Measurements from ENCODE around the gene ACSL4. TPM values are rescaled to one million over a fixed set of nuclear protein-coding genes. Genes with fewer than 3 reads are reported as not detected.

The ACSL4 gene
- polyA plus RNA-seq, 1 of the 3 experiments (the other 2 are of a cell fraction), result 18.1 TPM

DNA sequence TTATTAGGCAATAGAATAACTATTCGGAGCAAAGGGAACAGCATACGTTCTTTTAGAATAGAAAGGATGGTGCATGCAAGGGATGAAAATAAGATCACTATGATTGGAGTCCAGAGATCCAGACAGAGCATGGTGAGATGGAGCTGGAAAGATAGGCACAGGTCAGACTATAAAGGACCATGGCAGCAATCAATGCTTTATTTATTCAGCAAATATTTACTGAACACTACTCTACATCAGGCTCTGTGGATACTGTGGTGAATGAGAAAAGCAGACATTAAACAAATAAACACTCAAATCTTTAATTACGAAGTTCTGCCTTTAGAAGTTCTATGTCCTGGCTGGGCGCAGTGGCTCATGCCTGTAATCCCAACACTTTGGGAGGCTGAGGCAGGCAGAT is 44.7 kb upstream of the ACSL4 start:
- Histone ChIP-seq H3F3A (replicated peaks; ENCODE audit: insufficient read depth) (no peaks in the 10 kb centered on the region), H3K4me2 (no peak overlapping the region), H3K27ac (ENCODE audit: low read depth in 2 of 2, low read length in 1 of 2) (no peak overlapping the region), H3K9me2 (no peaks in the 10 kb centered on the region), H4K20me1 (ENCODE audit: insufficient read depth) (no peaks in the 10 kb centered on the region), H3K79me2 (ENCODE audit: insufficient read depth) (no peaks in the 10 kb centered on the region), H3K4me1 (ENCODE audit: control insufficient read depth in 1 of 2, insufficient read depth in 2 of 2, low read depth in 1 of 2, low read length in 1 of 2) (no peaks in the 10 kb centered on the region), H3K9me3 (no peaks in the 10 kb centered on the region), H2AFZ (ENCODE audit: low read depth) (no peak overlapping the region), H3K36me3 (replicated peaks in 1 of 2; ENCODE audit: control insufficient read depth in 1 of 2, insufficient read depth in 2 of 2, low read length in 1 of 2) (no peaks in the 10 kb centered on the region), H3K27me3 (ENCODE audit: insufficient read depth) (no peaks in the 10 kb centered on the region), H3K4me3 (ENCODE audit: low read depth in 2 of 2, low read length in 1 of 2) (no peak overlapping the region), H3K9ac (no peak overlapping the region)
- no peak for DNase-seq
- ChIA-PET CTCF (no interaction called here), POLR2A (no interaction called here)
- TF ChIP-seq MEF2A (IDR thresholded peaks at IDR 0.05; ENCODE audit: borderline replicate concordance, low read depth) (no peak), JUND (IDR thresholded peaks at IDR 0.05) (no peak), MXI1 (IDR thresholded peaks at IDR 0.05; ENCODE audit: low read depth, low read length) (no peak), GABPA (IDR thresholded peaks at IDR 0.05; ENCODE audit: low read depth) (no peak), YY1 (IDR thresholded peaks at IDR 0.05; ENCODE audit: low read depth) (no peak), USF2 (IDR thresholded peaks at IDR 0.05; ENCODE audit: borderline replicate concordance, low read depth, low read length) (no peak), PBX3 (IDR thresholded peaks at IDR 0.05) (no peak), SMC3 (IDR thresholded peaks at IDR 0.05; ENCODE audit: low read depth, low read length) (no peak), EP300 (IDR thresholded peaks at IDR 0.05; ENCODE audit: borderline replicate concordance in 1 of 2, low read depth in 1 of 2, low read length in 1 of 2) (no peak), TCF12 (IDR thresholded peaks at IDR 0.05) (no peak), TAF1 (IDR thresholded peaks at IDR 0.05; ENCODE audit: borderline replicate concordance, low read depth, low read length) (no peak), TEAD4 (IDR thresholded peaks at IDR 0.05; ENCODE audit: borderline replicate concordance, insufficient read depth) (no peak), FOSL2 (IDR thresholded peaks at IDR 0.05; ENCODE audit: borderline replicate concordance, low read depth) (no peak), POLR2AphosphoS5 (IDR thresholded peaks at IDR 0.05; ENCODE audit: low read depth, low read length) (no peak), GATA2 (CRISPR knock-in tag; IDR thresholded peaks at IDR 0.05) (no peak)
- 43% methylated on average over 4 of the region's 4 CpGs for WGBS (ENCODE audit: low lambda C conversion rate)

GRCh38 chrX:109776986-109777385 is 43.9 kb upstream of the ACSL4 start:
- Histone ChIP-seq H3F3A (replicated peaks; ENCODE audit: insufficient read depth) (no peaks in the 10 kb centered on the region), H3K27me3 (ENCODE audit: insufficient read depth) (no peaks in the 10 kb centered on the region), H3K9me2 (no peaks in the 10 kb centered on the region), H3K4me1 (ENCODE audit: control insufficient read depth in 1 of 2, insufficient read depth in 2 of 2, low read depth in 1 of 2, low read length in 1 of 2) (no peaks in the 10 kb centered on the region), H3K9me3 (no peaks in the 10 kb centered on the region), H4K20me1 (ENCODE audit: insufficient read depth) (no peaks in the 10 kb centered on the region), H3K4me2 (no peak overlapping the region), H3K9ac (no peak overlapping the region), H3K4me3 (ENCODE audit: low read depth in 2 of 2, low read length in 1 of 2) (no peak overlapping the region), H3K36me3 (replicated peaks in 1 of 2; ENCODE audit: control insufficient read depth in 1 of 2, insufficient read depth in 2 of 2, low read length in 1 of 2) (no peaks in the 10 kb centered on the region), H2AFZ (ENCODE audit: low read depth) (no peak overlapping the region), H3K79me2 (ENCODE audit: insufficient read depth) (no peaks in the 10 kb centered on the region), H3K27ac (ENCODE audit: low read depth in 2 of 2, low read length in 1 of 2) (no peak overlapping the region)
- WGBS (ENCODE audit: low lambda C conversion rate), result 52% methylated on average over 4 of the region's 4 CpGs
- DNase-seq, result no peak
- CTCF ChIA-PET, result no interaction called here
- POLR2A ChIA-PET, result no interaction called here
- TF ChIP-seq TEAD4 (IDR thresholded peaks at IDR 0.05; ENCODE audit: borderline replicate concordance, insufficient read depth), result no peak
- no peak for TF ChIP-seq EZH2phosphoT487 (IDR thresholded peaks at IDR 0.05; ENCODE audit: borderline replicate concordance, low read depth)
- TF ChIP-seq RXRA (IDR thresholded peaks at IDR 0.05; ENCODE audit: borderline replicate concordance, low read depth), result no peak
- no peak for TF ChIP-seq CHD2 (IDR thresholded peaks at IDR 0.05; ENCODE audit: low read length, partially characterized antibody)
- TF ChIP-seq, protein P1, sequence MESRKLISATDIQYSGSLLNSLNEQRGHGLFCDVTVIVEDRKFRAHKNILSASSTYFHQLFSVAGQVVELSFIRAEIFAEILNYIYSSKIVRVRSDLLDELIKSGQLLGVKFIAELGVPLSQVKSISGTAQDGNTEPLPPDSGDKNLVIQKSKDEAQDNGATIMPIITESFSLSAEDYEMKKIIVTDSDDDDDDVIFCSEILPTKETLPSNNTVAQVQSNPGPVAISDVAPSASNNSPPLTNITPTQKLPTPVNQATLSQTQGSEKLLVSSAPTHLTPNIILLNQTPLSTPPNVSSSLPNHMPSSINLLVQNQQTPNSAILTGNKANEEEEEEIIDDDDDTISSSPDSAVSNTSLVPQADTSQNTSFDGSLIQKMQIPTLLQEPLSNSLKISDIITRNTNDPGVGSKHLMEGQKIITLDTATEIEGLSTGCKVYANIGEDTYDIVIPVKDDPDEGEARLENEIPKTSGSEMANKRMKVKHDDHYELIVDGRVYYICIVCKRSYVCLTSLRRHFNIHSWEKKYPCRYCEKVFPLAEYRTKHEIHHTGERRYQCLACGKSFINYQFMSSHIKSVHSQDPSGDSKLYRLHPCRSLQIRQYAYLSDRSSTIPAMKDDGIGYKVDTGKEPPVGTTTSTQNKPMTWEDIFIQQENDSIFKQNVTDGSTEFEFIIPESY (IDR thresholded peaks at IDR 0.05; ENCODE audit: borderline replicate concordance, low read depth), result no peak
- TF ChIP-seq, protein P2, sequence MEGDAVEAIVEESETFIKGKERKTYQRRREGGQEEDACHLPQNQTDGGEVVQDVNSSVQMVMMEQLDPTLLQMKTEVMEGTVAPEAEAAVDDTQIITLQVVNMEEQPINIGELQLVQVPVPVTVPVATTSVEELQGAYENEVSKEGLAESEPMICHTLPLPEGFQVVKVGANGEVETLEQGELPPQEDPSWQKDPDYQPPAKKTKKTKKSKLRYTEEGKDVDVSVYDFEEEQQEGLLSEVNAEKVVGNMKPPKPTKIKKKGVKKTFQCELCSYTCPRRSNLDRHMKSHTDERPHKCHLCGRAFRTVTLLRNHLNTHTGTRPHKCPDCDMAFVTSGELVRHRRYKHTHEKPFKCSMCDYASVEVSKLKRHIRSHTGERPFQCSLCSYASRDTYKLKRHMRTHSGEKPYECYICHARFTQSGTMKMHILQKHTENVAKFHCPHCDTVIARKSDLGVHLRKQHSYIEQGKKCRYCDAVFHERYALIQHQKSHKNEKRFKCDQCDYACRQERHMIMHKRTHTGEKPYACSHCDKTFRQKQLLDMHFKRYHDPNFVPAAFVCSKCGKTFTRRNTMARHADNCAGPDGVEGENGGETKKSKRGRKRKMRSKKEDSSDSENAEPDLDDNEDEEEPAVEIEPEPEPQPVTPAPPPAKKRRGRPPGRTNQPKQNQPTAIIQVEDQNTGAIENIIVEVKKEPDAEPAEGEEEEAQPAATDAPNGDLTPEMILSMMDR (IDR thresholded peaks at IDR 0.05), result no peak
- TF ChIP-seq RFX5 (IDR thresholded peaks at IDR 0.05; ENCODE audit: low read length), result no peak
- TF ChIP-seq USF2 (IDR thresholded peaks at IDR 0.05; ENCODE audit: borderline replicate concordance, low read depth, low read length), result no peak
- TF ChIP-seq MEF2A (IDR thresholded peaks at IDR 0.05; ENCODE audit: borderline replicate concordance, low read depth), result no peak
- no peak for TF ChIP-seq NFIC (IDR thresholded peaks at IDR 0.05; ENCODE audit: borderline replicate concordance)
- TF ChIP-seq NRF1 (IDR thresholded peaks at IDR 0.05; ENCODE audit: low read depth, low read length), result no peak

Data from SK-N-SH (cell line).